ENCODE results near the gene TMED4. TPM values are rescaled to one million over a fixed set of nuclear protein-coding genes. Genes with fewer than 3 reads are reported as not detected.

TMED4 gene
- total RNA-seq (2014; rRNA removed; shearing (Covaris generic)) (75.1 and 98.5 TPM in 2 replicates), polyA plus RNA-seq (2016; fragmentation: Nextera tagmentation; extraction: Ambion mirVana) (41.8 and 43.5 TPM in 2 replicates)
- long read RNA-seq, transcript TMED4-203 (5 exons, 2,322 nt) = major isoform, 15 of 27 reads
- long read RNA-seq, transcript TMED4-205 (4 exons, 1,755 nt) = minor isoform, 5 of 27 reads
- long read RNA-seq, partial matches to known transcripts = 1 of 27 reads
- long read RNA-seq, other reads (novel, unspliced or antisense) = 6 of 27 reads

DNA sequence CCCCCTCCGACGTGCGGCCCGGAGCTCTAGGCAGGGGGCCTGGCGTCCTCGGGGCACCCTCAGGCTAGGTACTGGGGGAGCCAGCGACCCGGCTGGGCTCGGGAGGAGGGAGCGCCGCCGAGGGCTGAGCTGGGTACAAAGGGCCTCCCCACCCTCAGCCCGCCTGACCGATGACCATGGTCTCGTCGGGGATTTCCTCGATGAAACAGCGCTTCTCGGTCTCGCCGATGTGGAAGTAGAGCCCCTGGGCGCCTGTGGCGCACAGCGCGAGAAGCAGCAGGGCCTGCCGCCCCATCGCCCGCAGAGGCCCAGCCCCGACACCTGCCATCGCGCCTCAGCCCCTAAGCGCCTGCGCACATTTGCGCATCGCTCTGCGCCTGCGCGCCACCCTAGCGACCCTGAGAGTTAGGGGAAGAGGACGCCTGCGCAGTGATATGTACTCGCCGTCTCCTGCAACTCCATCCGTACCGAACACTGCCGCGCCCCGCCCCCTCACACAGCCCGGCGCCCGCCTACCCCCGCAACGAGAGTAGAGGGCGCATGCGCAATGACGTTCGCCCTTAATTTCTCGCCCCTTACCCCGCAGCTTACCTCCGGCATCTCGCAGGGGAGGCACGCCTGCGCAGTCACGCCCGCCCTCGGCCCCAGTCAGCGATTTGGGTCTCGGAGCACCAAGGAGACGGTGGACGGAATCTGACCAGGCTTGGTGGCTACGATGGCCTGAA lies at the start of gene TMED4:
TSS of gene TMED4 (minus strand) at position 353 of the 725 bp plus-strand sequence. CDS start at position 328, 25 bp downstream.
- no peaks in the 10 kb centered on the region; the same call in 1 of the 2 replicates for H4K20me1 ChIP-seq (replicated peaks; ENCODE audit: insufficient read depth)
- peaks cover 8% of the 10 kb centered on the region for H3K4me1 Mint-ChIP-seq
- peak; percentile 92 for ATAC-seq
- H3K79me2 ChIP-seq (replicated peaks; ENCODE audit: insufficient read depth) = peaks cover 24% of the 10 kb centered on the region
- no peaks in the 10 kb centered on the region for H3K9me2 ChIP-seq (ENCODE audit: insufficient read depth)
- peaks cover 15% of the 10 kb centered on the region for H3K27me3 Mint-ChIP-seq (ENCODE audit: insufficient read depth, low read depth, poor library complexity)
- H3K36me3 Mint-ChIP-seq (ENCODE audit: low read depth) = peaks cover 31% of the 10 kb centered on the region
- TF ChIP-seq POLR2AphosphoS5 (IDR thresholded peaks at IDR 0.05; ENCODE audit: low read depth) = peak; percentile 98
- TF ChIP-seq EZH2phosphoT487 (IDR thresholded peaks at IDR 0.05; ENCODE audit: unreplicated experiment) = no peak
- no peak for TF ChIP-seq ZNF114 (CRISPR knock-in tag; IDR thresholded peaks at IDR 0.05)
- TF ChIP-seq REST (IDR thresholded peaks at IDR 0.05; ENCODE audit: unreplicated experiment) = no peak
- peak; percentile 70; the same call in 1 of the 2 replicates for TF ChIP-seq CREB1 (CRISPR knock-in tag; IDR thresholded peaks at IDR 0.05; ENCODE audit: low read depth)
- no peak for TF ChIP-seq CTCF (conservative IDR thresholded peaks at IDR 0.05; ENCODE audit: low read depth in 2 of 2)
- TF ChIP-seq, protein P1, sequence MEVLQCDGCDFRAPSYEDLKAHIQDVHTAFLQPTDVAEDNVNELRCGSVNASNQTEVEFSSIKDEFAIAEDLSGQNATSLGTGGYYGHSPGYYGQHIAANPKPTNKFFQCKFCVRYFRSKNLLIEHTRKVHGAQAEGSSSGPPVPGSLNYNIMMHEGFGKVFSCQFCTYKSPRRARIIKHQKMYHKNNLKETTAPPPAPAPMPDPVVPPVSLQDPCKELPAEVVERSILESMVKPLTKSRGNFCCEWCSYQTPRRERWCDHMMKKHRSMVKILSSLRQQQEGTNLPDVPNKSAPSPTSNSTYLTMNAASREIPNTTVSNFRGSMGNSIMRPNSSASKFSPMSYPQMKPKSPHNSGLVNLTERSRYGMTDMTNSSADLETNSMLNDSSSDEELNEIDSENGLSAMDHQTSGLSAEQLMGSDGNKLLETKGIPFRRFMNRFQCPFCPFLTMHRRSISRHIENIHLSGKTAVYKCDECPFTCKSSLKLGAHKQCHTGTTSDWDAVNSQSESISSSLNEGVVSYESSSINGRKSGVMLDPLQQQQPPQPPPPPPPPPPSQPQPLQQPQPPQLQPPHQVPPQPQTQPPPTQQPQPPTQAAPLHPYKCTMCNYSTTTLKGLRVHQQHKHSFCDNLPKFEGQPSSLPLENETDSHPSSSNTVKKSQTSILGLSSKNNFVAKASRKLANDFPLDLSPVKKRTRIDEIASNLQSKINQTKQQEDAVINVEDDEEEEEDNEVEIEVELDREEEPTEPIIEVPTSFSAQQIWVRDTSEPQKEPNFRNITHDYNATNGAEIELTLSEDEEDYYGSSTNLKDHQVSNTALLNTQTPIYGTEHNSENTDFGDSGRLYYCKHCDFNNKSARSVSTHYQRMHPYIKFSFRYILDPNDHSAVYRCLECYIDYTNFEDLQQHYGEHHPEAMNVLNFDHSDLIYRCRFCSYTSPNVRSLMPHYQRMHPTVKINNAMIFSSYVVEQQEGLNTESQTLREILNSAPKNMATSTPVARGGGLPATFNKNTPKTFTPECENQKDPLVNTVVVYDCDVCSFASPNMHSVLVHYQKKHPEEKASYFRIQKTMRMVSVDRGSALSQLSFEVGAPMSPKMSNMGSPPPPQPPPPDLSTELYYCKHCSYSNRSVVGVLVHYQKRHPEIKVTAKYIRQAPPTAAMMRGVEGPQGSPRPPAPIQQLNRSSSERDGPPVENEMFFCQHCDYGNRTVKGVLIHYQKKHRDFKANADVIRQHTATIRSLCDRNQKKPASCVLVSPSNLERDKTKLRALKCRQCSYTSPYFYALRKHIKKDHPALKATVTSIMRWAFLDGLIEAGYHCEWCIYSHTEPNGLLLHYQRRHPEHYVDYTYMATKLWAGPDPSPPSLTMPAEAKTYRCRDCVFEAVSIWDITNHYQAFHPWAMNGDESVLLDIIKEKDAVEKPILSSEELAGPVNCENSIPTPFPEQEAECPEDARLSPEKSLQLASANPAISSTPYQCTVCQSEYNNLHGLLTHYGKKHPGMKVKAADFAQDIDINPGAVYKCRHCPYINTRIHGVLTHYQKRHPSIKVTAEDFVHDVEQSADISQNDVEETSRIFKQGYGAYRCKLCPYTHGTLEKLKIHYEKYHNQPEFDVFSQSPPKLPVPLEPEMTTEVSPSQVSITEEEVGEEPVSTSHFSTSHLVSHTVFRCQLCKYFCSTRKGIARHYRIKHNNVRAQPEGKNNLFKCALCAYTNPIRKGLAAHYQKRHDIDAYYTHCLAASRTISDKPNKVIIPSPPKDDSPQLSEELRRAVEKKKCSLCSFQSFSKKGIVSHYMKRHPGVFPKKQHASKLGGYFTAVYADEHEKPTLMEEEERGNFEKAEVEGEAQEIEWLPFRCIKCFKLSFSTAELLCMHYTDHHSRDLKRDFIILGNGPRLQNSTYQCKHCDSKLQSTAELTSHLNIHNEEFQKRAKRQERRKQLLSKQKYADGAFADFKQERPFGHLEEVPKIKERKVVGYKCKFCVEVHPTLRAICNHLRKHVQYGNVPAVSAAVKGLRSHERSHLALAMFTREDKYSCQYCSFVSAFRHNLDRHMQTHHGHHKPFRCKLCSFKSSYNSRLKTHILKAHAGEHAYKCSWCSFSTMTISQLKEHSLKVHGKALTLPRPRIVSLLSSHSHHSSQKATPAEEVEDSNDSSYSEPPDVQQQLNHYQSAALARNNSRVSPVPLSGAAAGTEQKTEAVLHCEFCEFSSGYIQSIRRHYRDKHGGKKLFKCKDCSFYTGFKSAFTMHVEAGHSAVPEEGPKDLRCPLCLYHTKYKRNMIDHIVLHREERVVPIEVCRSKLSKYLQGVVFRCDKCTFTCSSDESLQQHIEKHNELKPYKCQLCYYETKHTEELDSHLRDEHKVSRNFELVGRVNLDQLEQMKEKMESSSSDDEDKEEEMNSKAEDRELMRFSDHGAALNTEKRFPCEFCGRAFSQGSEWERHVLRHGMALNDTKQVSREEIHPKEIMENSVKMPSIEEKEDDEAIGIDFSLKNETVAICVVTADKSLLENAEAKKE (CRISPR knock-in tag; IDR thresholded peaks at IDR 0.05) = no peak
- no peak for TF ChIP-seq ZNF331 (CRISPR knock-in tag; IDR thresholded peaks at IDR 0.05; ENCODE audit: low read depth)
- no peak for TF ChIP-seq STAT1 (IDR thresholded peaks at IDR 0.05; ENCODE audit: unreplicated experiment)
- TF ChIP-seq ETS1 (IDR thresholded peaks at IDR 0.05) = no peak
- peak within 1 kb of the TSS; percentile 98 for H3K27ac ChIP-seq (ENCODE audit: low read depth)
- H3K4me3 ChIP-seq = peak within 1 kb of the TSS; percentile 96
- peaks cover 6% of the 10 kb centered on the region; the same call in 1 of the 2 replicates for H3K4me1 ChIP-seq (ENCODE audit: insufficient read depth)
- no peaks in the 10 kb centered on the region for H3F3A ChIP-seq (replicated peaks; ENCODE audit: low read depth)
- no peaks in the 10 kb centered on the region for H3K27me3 ChIP-seq (ENCODE audit: insufficient read depth)
- peaks cover 20% of the 10 kb centered on the region for H3K36me3 ChIP-seq (ENCODE audit: insufficient read depth)
- peak within 1 kb of the TSS; percentile 96 for H3K27ac Mint-ChIP-seq
- DNase-seq (ENCODE audit: low spot score) = peak; percentile 98
- H2AFZ ChIP-seq = peak within 1 kb of the TSS; percentile 90
- peaks cover 2% of the 10 kb centered on the region; the same call in 1 of the 3 replicates for H3K9me3 Mint-ChIP-seq
- H3K4me3 Mint-ChIP-seq = peak within 1 kb of the TSS; percentile 90
- H3K4me2 ChIP-seq = peak within 1 kb of the TSS; percentile 96
